GM20431 (cell line): ENCODE data around the gene VPS33B.

Experiments used
- in situ Hi-C: fragments of 300-500 bp; cut with MseI, MboI; formaldehyde crosslinking; loops from one replicate; pipeline ENCODE4 v1.15.0; 2020; ENCODE audit warnings: low sequenced_read_pairs; ENCODE audit not compliant: unreplicated experiment

VPS33B gene

GRCh38 chr15:90987561-90988141, 34.7 kb downstream of the VPS33B start:
- in situ Hi-C loops = no loop called here

DNA sequence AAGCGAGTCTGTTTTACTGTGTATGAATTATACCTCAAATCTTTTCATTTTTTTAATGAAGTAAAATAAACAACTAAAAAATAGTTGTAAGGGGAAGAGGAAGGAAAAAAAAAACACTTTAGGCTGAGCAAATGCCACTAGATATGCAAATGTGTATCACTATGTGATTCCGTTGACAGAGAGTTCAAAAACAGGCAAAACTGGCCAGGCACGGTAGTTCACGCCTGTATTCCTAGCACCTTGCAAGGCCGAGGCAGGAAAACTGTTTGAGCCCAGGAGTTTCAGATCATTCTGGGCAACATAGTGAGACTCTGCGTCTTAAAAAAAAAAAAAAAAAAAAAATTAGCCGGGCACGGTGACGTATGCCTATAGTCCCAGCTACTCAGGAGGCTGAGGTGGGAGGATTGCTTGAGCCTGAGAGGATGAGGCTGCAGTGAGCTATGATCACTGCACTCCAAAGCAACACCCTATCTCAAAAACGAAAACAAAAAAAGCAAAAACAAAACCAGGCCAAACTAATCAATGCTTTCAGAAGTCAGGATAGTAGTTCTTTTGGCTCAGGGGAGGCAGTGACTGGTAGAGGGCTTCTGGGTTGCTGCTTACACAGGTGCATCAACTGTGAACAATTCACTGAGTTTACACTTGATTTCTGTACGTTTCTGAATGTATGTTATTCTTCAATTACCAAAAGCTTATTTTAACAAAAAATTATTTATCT, 35.4 kb downstream of the VPS33B start:
- in situ Hi-C loops = no loop called here

GRCh38 chr15:90982135-90982534, 40.3 kb downstream of the VPS33B start:
- in situ Hi-C loops = no loop called here

GRCh38 chr15:90981681-90982080, 40.7 kb downstream of the VPS33B start:
- in situ Hi-C loops = no loop called here

DNA sequence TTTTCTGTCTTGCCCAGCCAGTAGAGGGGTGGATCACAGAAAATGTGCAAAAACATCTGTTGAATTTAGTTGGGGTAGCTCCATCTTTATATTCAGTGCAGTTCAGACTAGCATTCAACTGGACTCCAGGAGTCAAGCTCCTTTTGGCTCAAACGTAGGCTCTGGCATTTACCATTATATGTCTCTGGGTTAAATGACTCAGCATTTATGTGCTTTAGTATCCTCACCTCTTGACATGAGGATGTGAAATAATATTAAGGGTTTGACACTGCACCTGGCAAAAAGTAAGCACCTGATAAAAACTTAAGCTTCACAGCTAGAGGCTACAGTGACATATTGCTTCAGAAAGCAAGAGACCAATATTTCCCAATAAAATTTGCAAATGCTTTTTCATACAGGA, 42.8 kb downstream of the VPS33B start:
- in situ Hi-C loops = no loop called here

GRCh38 chr15:90974216-90974615, 48.2 kb downstream of the VPS33B start:
- in situ Hi-C loops = no loop called here

- in situ Hi-C loops = no loop called here
Measured at GRCh38 chr15:90972133-90972532, 50.3 kb downstream of the VPS33B start.

- in situ Hi-C loops = no loop called here
Measured at GRCh38 chr15:90970274-90970673, 52.1 kb downstream of the VPS33B start.

DNA sequence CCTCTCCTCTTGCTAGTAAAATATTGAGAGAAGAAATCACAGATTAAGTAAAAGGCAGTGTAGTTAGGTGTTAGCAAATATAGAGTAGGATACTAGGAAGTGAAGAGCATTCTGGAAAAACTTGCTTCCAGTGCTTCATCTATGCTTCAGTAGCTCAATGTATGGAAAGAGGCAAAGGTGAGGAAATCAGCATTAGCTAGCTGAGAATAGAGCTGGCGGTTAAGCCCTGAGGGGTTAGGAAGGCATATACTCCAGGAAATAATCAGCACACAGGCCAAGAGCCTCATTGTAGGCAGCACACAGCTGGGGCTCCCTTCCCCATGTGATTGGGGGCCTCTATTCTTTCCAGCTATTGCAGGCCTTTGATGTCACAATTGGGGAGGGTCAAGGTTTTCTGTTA, 54.0 kb downstream of the VPS33B start:
- in situ Hi-C loops = no loop called here

DNA sequence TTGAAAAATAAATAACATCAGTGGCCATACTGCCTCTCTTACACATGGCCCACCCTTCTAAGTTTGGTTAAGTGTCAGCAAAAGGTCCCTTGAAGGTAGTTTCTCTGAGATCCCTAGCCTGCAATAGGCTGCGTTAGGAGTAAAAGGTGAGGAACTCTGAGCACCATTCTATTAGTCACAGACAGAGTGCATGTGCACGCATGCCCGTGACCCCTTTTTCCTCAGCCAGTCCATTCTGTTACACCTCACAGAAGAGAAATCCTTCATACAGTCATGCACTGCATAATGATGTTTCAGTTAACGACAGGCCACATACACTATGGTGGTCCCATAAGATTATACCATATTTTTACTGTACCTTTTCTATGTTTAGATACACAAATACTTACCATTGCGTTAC, 55.2 kb downstream of the VPS33B start:
- in situ Hi-C loops = no loop called here

GRCh38 chr15:90966262-90966661, 56.1 kb downstream of the VPS33B start:
- in situ Hi-C loops = no loop called here

GRCh38 chr15:90962021-90962420, 60.4 kb downstream of the VPS33B start:
- in situ Hi-C loops = no loop called here

- in situ Hi-C loops = no loop called here
Measured at GRCh38 chr15:90960298-90961091, 61.9 kb downstream of the VPS33B start.

DNA sequence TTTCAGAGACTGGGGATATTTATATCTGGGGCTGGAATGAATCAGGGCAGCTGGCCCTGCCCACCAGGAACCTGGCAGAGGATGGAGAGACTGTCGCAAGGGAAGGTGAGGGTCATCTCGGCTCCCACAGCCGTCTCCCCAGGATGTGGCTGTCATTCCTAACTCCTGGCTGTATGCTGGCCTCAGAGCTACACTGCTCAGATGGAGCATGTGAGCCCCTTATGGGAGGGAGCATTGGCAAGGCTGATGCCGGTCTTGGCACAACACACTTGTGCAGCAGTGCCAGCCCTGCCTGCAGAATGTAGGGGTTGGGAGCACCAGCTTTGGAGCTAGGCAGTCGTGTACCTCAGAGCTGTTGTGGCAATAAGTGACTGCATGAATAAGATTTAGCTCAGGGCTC, 62.5 kb downstream of the VPS33B start:
- in situ Hi-C loops = no loop called here

- in situ Hi-C loops = no loop called here
Measured at GRCh38 chr15:90959028-90959595, 63.3 kb downstream of the VPS33B start.

GRCh38 chr15:90957791-90958190, 64.6 kb downstream of the VPS33B start:
- in situ Hi-C loops = no loop called here

- in situ Hi-C loops = no loop called here
Measured at GRCh38 chr15:90957031-90957790, 65.2 kb downstream of the VPS33B start.

DNA sequence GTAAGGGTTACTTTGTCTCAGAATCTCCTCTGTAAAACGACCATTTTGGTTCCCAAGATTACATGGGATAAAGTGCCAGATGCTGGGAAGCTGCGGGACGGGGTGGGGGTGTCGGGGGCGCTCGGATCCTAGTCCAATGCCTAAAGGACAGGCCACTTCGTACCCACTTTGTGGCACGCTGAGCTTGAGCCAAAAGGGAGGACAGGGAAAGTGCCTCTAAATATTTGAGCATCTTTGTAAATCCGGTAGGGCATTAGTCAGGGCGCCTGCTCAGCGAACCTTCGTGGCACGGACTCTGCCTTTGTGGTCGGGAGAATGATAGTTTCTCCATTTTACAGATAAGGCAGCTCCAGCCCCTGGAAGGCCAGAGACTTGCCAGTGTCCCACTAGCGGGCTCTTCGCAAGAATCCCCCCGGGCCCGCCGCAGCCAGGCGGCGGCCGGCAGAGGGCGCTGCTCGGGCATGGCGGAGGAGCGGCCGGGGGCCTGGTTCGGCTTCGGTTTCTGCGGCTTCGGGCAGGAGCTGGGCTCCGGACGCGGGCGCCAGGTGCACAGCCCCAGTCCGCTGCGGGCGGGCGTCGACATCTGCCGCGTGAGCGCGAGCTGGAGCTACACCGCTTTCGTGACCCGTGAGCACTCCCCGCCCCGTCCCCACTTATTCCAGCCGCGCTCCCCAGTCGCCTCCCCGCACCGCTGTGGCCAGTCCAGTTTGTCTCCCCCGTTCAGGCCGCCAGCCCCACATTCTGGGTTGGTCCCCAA, 65.9 kb downstream of the VPS33B start:
- in situ Hi-C loops = no loop called here

- in situ Hi-C loops = no loop called here
Measured at GRCh38 chr15:90955624-90956273, 66.6 kb downstream of the VPS33B start.
